Fibroblast of lung (primary cell): Measurements from ENCODE around the gene CASP6.

Experiments
- CTCF ChIP-seq, 2 donors: IDR thresholded peaks in 1 of 2; conservative IDR thresholded peaks in 1 of 2; 1 replicate in 1 of 2; 2 replicates in 1 of 2; pipeline ENCODE4 v1.5.1; 2011 to 2012; ENCODE audit warnings: low read length in 2 of 2, control low read depth in 1 of 2, inconsistent platforms in 1 of 2, low read depth in 1 of 2, mild to moderate bottlenecking in 1 of 2
- EZH2 ChIP-seq: IDR thresholded peaks from 2 replicates; pipeline ENCODE4 v1.5.1; 2012; ENCODE audit warnings: low read length, control low read depth, mild to moderate bottlenecking; ENCODE audit errors: missing control alignments

- TF ChIP-seq CTCF (conservative IDR thresholded peaks at IDR 0.05 in 1 of 2, IDR thresholded peaks at IDR 0.05 in 1 of 2; ENCODE audit: low read depth in 1 of 2, low read length in 2 of 2) (no peak), EZH2 (no peak)
Measured at GRCh38 chr4:109698656-109699055, 4.6 kb downstream of the CASP6 start.
